NK-92 (cell line): ENCODE data around the gene APOC3.
"Not testable (repeated sequence)": the region's sequence is repeated elsewhere in the genome, so short reads cannot be mapped to it uniquely, and the experiment has no call there.

ENCODE experiments used
- DNase-seq: peaks from one replicate; lab custom pipeline; 2025; ENCODE audit not compliant: unreplicated experiment; lab: John Stamatoyannopoulos, UW

Gene APOC3

DNA sequence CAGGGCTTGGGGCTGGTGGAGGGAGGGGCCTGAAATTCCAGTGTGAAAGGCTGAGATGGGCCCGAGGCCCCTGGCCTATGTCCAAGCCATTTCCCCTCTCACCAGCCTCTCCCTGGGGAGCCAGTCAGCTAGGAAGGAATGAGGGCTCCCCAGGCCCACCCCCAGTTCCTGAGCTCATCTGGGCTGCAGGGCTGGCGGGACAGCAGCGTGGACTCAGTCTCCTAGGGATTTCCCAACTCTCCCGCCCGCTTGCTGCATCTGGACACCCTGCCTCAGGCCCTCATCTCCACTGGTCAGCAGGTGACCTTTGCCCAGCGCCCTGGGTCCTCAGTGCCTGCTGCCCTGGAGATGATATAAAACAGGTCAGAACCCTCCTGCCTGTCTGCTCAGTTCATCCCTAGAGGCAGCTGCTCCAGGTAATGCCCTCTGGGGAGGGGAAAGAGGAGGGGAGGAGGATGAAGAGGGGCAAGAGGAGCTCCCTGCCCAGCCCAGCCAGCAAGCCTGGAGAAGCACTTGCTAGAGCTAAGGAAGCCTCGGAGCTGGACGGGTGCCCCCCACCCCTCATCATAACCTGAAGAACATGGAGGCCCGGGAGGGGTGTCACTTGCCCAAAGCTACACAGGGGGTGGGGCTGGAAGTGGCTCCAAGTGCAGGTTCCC, at the start of gene APOC3:
Gene APOC3, plus strand, starts transcription at position 383 of the 659 bp plus-strand sequence. CDS start 676 bp downstream, outside the sequence.
- no peak for DNase-seq

DNA sequence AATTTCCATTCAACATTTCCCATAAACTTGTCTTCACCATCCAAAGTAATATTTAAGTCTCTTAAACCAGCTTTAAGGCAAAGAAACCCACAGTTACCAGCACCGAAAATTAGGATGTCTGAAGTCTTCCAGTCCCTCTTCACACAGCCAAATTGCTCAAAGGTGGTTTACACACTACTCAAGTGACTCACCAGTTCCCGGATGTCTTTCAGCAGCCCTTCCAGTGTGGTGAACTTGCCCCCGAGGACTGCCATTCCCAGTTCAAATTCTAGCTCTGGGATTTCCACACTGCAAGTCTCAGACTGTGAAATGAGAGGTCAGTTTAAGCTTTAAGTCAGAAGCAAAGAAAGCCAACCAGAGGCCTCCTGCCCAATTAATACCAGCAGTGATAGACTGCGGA, 47.0 kb upstream of the APOC3 start:
- no peak for DNase-seq

DNA sequence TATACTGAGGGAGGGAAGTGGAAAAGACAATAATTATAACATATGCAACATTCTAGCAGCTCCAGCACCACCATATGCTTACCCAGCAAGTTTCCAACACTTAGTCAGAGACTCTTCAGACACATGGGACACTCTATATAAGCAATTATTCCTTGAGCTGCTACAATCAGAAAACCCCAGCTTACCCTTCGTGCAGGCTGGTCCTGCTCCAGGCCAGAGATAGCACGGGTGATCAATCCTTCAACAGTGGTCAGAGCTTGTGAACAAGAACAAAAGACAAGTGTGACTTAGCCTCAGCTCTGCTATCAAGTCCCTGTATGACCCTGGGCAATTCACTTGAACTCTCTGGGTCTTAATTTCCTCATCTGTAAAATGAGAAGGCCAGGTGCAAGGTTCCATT, 43.4 kb upstream of the APOC3 start:
- DNase-seq: no peak

DNA sequence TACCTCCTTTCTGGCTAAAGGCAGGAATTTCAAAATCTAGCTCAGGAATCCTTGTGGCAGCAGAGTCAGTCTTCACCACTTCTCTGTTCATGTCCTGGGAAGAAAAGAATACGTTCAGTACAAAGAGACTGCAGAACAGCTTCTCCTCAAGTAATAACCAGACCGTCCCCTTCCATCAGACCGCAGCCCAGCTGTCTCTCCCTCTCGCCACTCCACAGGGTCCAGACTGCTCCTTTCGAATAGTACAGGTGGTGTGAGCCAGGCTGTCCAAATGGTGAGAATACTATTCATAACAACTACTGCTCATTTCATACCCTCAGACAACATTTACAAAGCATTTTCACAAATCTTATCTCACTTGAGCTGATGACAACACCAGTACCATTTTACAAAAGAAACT, 42.7 kb upstream of the APOC3 start:
- DNase-seq: no peak

DNA sequence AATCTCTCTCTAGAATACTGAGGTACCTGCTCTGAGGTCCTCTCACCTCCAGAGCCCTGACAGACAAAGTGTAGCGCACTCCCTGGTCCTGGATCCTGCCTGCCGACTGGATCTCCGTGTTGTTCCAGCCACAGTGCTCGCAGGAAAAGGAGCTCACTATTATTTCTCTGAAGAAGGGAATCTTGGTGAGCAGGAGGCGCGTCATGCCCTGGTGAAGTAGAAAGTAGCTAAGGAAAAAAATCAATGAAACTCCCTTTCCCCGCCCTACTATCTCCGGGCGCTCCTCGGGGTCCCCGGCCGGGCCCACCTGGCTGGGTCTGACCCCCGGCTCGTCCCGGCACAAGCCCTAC, 42.3 kb upstream of the APOC3 start:
- DNase-seq: no peak

DNA sequence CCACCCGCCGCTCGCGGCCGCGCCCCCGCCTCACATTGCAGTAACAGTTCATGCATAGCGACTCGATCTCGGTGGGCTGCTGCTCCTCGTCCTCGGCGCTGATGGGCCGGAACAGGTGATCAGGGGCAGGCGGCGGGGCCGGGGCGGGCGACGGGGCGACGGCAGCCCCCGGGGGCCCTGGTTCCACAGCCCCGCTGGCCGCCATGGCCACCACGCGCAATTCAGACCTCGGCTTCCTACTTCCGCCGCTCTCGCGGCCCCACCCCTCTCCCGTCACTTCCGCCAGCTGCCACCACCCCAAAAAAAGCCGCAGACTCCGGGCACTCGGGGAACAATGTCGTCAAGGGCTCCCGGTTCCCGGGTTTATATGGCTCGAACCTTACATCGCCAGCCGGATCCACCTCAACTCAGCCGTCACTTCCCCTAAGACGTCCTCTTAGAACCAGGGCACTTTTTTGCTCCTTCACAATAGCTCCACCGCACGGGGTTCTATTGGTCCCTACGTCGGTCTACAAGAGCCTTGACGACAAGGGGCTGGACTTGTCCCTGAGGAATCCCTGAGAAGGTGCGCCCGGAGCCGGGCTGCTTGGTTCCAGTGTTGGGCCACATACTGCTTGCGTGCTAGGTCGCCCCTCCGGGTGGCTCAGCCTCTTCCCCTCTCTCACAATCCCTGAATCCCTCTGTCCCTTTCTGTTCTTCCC, 41.8 kb upstream of the APOC3 start, which contains the start of gene ZPR1:
Gene ZPR1, minus strand, starts transcription at position 238 of the 701 bp plus-strand sequence. Its CDS starts 33 bp downstream, at position 205.
- DNase-seq: peak; percentile 8

DNA sequence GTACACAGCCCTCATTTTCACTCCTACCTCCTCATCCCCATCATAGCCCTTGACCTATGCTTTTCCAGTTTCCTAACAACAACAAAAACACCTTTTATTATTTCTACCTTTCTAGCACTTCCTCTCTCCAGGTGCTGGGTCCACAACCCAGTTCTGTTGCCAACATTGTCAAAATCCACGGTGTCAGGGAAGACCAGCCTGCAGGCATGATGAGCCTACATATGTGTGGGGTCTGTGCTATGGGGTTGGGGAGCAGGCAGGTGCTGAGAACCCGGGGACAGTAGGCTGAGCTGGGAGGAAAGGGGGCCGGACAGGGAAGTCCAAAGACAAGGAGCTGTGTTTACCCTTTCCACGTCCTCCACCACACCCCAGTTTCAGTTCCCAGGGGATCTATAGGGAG, 41.2 kb upstream of the APOC3 start:
- DNase-seq: no peak

DNA sequence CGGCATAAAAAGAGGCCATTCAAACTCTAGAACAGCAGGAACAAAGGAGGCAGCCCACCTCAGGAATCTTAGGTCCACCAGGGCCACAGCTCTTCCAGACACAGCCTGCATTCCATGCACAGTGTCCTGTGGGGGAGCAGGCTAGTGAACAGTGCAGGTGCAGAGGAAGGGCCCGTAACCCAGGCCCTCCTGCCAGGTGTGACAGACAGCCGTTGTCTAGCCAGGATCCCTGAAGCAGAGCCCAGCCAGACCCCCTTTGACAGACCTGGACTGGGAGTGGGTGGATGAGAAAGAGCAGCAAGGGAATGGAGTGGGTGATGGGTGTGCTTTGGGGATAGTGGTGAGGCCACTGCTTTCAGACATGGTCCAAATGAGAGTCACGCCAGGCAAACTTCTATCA, 40.7 kb upstream of the APOC3 start:
- DNase-seq: no peak

DNA sequence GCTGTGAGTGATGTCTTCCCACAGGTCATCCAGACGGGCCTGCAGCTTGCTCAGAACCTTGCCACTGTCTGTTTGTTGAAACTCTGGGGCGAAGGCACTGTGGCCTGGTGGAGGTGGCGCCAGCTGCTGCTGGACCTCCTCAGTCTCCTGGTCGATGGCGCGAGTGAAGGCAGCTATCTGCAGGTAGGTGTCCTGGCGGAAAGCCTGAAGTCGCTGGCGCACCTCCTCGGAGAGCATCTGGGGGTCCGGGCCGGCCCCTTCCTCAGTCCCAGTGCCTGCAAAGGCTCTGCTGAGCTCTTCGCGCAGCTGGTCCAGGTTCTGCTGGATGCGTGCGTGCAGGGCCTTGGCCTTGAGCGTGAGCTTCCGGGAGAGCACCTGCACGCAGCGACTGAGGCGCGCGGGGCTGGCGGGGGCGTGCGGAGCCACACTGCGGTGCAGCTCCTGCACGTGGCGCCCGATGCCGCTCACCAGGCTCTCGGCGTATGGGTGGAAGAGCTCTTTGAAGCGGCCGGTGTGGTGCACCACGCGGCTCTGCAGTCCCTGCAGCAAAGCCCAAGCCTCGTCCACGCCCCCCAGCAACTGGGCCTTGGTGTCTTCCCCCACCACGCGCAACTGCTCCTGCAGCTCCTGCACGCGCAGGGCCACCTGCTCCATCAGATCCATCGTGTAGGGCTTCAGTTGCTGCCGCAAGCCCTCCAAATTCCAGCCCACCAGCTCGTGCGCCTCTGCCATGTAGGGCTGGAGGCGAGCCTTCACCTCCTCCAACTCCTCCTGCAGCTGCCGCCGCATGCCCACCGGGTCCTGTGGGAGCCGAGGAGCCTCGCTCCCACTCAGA, 39.3 kb upstream of the APOC3 start:
- DNase-seq: no peak

DNA sequence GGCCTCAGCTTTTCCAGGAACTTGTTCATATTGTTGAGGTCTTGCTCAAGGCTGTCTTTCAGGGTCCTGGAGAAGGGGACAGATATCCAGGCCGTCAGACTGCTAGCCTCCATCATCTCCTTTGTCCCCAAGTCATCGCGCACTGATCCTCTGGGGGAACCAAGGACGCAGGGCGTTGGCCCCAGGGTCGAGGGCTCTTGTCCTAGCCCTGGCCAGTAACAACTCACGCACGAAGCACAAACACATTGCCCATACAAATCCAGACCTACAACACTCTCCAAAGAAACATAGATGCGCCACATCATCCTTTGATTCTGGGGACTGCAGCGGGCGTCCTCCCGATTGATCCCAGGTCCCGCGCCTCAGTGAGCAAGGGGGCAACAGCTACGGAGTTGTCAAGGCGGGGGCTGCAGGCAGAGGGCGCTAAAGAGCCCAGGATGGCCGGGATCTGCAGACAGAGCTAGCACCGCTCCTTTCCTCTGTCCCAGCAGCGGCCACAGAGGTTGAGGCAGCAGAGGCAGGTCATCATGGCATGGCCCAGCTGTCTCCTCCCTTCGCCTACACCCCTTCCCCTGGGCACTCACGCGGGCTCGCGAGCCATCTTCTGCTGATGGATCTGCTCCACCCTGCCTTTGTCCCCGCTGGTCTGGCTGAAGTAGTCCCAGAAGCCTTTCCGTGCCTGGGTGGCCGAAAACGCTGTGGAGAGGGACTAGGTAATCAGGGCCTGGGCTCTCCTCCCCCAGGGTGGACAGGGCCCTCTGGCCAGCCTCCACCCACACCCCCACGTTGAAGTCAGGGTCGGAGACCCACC, 38.5 kb upstream of the APOC3 start:
- no peak for DNase-seq

DNA sequence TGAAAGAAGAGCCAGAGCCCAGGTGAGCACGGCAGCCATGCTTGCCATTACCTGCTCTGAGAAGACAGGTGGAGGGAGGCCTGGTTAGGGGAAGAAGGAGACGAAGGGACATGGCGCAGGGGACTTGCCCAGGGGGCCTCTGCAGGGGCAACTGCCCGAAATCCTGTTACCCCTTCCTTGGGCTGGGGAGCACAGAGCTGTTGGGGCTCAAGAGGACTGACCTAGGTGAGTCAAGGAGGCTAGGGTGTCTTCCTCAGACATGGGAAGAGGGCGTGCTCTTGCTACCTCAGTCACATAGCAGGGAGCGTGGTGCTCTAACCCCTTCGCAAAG, 37.9 kb upstream of the APOC3 start, which contains the start of gene APOA5:
Gene APOA5, minus strand, starts transcription at position 67 of the 331 bp plus-strand sequence. Its CDS starts 19 bp downstream, at position 48.
- no peak for DNase-seq

DNA sequence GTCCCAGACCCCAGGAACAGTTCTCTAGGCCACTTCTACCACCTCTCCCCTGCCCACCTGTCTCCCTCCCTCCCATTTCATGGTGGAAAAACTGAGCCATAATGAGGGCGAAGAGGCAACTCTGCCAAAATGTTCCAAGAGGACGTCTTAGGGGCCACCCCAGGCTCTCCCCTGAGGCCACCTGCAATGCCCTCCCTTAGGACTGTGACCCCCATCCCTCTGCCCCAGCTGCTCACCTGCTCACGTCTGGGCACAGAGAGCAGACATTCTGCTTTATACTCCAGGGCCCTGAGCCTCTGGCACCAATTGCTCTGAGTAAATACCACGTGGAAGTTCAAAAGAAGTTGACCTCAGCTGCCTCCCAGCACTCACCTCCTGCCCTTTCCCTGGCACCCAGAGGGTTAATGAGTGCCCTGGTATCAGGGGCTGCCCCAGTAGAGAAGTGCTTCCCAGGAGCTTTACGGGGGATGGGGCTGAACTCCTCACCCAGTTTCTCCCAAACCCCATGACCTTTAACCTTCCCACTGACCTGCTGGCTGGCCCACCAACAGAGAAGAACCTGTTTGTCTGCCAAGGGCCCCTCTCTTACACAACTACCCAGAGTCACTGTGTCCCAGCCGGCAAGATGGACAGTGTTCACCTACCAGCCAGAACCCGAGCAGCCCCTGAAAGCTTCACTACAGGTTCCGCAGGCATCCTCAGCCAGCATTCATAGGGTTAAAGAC, 37.4 kb upstream of the APOC3 start:
- DNase-seq: no peak

DNA sequence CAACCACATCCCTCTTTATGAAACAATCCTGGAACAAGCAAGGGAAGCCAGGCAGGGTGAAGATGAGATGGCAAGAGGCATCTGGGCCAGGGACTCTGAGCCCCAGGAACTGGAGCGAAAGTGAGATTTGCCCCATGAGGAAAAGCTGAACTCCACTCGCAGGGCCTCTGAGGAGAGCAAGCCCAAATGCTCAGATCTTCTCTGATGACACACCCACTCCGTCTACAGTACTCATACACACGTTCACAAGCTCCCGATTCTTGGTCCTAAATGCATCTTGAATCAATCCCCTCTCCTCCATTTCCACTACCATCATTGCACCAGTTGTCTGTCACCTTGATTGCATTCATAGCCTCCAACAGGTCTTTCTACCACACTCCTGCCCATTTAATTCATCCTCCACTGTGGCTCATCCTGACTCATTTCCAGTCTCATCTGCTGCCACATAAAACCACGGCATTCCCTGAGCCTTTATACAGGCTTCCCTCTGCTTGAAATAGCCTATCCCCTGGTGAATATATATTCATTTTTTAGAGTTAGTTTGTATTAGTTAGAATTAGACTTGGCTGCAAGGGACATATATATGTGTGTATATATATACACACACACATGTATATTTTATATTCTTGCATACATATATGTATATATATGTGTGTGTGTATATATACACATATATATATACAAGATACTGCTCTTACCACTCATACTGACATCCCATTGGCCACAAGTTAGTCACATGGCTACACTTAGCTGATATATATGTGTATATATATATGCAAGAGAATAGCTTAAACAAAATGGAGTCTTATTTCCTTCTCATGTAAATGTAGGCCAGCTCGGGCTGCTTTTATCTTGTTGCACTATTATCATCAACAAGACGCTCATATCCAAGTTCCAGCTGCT, 36.6 kb upstream of the APOC3 start:
- DNase-seq: no peak

DNA sequence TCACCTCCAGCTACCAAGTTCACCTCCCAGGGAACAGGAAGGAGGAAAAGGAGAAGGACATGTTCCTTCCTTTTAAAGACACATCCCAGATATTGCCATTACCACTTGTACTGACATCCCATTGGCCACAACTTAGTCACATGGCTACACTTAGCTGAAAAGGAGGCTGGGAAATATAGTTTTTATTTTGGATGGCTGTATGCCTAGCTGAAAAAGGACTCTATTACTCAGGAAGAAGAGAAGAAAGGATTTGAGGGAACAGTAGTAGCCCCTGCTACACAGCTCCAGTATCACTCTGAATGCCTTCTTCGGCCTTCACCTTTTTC, 36.0 kb upstream of the APOC3 start:
- no peak for DNase-seq

DNA sequence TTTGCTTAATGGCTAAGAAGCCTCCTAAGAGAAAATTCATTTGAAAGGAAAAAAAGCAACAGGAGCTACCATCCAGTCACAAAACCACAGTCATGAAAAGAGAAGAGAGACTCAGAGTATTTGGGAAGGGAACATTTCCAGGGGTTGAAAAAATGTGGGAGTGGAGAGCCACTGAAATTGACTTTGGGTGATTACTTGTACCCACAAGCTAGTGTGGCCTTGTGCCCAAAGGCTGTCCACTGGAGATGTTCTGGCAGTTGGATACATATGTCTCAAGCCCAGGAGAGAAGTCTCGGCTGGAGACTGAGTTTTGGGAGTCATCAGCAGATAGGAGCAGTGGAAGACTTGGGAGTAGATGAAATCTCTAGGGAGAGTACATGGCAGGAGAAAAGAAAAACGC, 34.9 kb upstream of the APOC3 start:
- no peak for DNase-seq

DNA sequence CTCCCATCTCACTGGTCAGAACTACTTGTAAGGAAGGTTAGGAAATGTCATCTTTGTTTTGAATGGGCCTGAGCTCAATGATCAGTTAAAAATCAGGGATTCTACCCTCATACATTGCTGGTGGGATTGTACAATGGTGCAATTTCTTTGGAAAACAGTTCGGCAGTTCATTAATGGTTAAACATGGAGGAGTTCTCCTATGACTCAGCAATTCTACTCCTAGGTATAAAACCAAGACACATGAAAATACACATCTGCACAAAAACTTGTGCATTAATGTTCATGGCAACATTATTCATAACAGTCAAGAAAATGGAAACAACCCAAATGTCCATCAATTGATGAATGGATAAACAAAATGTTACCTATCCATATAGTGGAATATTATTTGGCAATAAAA, 33.2 kb upstream of the APOC3 start:
- DNase-seq: no peak

DNA sequence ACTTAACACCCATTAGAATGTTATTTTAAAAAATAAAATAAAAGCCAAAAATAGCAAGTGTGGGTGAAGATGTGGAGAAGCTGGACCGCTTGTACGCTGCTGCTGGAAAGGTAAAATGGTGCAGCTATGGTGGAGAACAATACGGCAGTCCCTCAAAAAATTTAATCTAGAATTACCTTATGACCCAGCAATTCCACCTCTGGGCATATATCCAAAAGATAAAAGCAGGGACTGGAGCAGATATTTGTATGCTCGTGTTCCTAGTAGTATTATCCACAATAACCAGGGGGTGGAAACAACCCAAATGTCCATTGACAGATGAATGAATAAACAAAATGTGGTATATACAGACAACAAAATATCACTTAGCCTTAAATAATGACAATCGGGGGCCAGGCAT, 31.9 kb upstream of the APOC3 start:
- DNase-seq: no peak

DNA sequence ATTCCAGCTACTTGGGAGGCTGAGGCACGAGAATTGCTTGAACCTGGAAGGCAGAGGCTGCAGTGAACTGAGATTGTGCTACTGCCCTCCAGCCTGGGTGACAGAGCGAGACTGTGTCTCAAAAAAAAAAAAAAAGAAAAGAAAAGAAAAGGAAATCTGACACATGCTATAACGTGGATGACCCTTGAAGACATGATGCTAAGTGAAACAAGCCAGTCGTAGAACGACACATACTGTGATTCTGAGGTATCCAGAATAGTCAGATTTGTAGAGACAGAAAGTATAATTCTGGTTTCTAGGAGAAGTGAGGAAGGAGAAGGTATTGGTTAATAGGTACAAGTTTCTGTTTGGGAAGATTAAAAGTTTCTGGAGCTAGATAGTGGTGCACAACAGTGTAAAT, 31.3 kb upstream of the APOC3 start:
- DNase-seq: no peak

DNA sequence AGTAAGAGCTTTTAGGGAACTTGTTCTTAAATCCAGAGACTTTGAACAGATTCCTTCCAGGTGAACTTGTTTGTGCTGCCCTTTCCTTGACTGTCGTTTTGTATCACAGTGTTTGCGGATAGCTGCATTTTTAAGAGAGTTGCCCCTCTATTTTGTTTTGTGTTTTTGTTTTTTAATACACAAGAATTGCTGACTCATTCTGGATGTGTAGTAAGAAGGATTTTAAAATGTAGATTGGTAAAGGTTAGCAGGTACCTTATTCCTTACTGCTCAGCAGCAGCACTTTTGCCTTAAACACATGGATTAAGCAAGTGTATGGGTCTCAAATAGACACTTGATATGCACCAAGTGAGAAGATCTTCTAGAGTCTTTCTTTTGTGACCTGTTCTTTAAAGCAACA, 29.1 kb upstream of the APOC3 start:
- no peak for DNase-seq

DNA sequence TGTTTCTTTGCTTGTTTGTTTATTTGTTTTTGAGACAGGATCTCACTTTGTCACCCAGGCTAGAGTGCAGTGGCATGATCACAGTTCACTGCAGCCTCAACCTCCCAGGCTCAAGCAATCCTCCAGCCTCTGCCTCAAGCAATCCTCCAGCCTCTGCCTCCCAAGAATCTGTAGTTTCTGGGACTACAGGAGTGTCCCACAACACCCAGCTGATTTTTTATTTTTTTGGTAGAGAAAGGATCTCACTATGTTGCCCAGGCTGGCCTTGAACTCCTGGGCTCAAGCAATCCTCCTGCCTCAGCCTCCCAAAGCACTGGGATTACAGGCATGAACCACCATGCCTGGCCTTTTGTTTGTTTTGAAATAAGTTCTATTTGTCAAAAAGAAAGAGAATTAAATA, 28.0 kb upstream of the APOC3 start:
- DNase-seq: not testable (repeated sequence)
